Measurements from ENCODE around the gene FGF1.
A peak's percentile ranks its signal among the peaks of the same experiment; 100 is the strongest.

Gene FGF1

DNA sequence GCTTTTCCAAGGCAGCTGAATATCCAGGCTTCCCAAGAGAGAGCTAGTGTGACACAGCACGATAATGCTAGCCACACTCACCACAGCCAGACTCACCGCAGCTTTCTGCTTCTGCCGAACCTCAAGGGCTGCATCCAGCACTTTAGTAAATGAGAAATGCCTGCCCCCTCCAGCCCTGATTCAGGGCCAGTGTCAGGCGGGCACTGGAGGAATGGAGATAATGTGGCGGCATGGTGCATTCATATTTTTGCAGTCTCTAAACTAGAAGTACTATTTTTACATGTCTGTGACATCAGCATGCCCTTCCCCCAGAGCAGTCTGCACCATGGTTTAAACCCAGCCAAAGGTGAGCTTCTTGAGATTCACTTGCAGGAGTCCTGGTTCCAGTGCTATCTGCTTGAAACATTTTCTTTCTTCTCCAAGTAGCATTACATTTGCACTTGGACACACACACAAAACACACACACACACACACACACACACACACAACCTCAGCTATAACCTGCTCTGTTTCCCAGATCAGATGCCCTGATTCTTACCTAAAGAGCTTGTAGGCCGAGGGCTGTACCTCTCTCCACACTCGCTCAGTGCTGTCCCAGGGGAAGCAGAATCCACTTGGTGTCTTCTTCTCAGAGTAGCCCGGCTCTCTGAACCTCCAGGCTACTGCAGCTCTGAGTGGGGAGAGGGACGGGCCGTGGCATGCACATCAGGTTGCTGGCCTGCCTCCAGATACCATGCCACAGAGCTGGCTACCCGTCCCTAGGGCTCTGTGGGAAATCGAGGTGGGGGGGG, at the start of gene FGF1:
TSS of gene FGF1 (minus strand) at position 673 of the 792 bp plus-strand sequence. CDS start 71,963 bp downstream, outside the sequence.
- H3K9me3 Mint-ChIP-seq = no peaks in the 10 kb centered on the region
- no peaks in the 10 kb centered on the region for H3K4me1 Mint-ChIP-seq (ENCODE audit: low read depth)
- H3K4me3 Mint-ChIP-seq = no peak within 1 kb of the TSS
- no peaks in the 10 kb centered on the region for H3K36me3 Mint-ChIP-seq (ENCODE audit: low read depth)
- intact Hi-C loops (cut with micrococcal nuclease) = no loop called here
- no peak within 1 kb of the TSS for H3K27ac Mint-ChIP-seq
- peaks cover 8% of the 10 kb centered on the region for H3K27me3 Mint-ChIP-seq

DNA sequence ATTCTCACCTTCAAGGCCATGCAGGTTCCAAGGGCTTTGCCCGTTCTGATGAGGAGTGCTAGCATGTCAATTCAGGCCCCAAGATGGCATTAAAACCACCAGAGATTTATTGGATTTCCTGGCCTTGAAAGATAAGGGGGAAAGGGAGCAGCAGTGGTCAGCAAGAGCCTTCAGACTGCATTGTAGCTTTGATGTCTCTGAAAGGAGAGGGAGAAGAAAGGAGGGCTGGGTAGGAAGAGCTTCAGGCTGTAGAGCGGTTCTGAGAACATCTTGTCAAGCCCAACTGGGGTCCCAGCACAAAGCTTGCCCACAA, 41.8 kb upstream of the FGF1 start:
- no peaks in the 10 kb centered on the region for H3K9me3 Mint-ChIP-seq
- no peak overlapping the region for H3K4me3 Mint-ChIP-seq
- H3K27me3 Mint-ChIP-seq = no peaks in the 10 kb centered on the region
- H3K4me1 Mint-ChIP-seq (ENCODE audit: low read depth) = peaks cover 52% of the 10 kb centered on the region
- intact Hi-C loops (cut with micrococcal nuclease) = no loop called here
- H3K36me3 Mint-ChIP-seq (ENCODE audit: low read depth) = no peaks in the 10 kb centered on the region
- H3K27ac Mint-ChIP-seq = peak overlapping the region; percentile 86

DNA sequence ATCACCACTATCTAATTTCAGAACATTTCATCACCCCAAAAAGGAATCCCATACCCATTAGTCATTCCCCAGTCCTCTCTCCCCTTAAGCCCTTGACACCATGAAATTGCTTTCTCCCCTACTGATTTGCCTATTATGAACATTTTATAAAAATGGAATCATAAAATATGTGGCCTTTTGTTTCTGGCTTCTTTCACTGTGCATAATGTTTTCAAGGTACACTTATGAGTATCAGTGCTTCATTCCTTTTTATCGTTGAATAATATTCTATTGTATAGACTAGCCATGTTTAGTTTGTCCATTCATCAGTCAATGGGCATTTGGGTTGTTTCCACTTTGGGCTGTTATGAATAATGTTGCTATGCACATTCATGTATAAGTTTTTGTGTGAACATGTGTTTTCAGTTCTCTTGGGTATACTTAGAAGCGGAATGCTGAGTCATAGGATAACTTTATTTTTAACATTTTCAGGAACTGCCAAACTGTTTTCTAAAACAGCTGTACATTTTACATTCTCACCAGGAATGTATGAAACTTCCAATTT, 40.4 kb upstream of the FGF1 start:
- no peak overlapping the region for H3K4me3 Mint-ChIP-seq
- H3K4me1 Mint-ChIP-seq (ENCODE audit: low read depth) = peaks cover 48% of the 10 kb centered on the region
- peak overlapping the region; percentile 86 for H3K27ac Mint-ChIP-seq

DNA sequence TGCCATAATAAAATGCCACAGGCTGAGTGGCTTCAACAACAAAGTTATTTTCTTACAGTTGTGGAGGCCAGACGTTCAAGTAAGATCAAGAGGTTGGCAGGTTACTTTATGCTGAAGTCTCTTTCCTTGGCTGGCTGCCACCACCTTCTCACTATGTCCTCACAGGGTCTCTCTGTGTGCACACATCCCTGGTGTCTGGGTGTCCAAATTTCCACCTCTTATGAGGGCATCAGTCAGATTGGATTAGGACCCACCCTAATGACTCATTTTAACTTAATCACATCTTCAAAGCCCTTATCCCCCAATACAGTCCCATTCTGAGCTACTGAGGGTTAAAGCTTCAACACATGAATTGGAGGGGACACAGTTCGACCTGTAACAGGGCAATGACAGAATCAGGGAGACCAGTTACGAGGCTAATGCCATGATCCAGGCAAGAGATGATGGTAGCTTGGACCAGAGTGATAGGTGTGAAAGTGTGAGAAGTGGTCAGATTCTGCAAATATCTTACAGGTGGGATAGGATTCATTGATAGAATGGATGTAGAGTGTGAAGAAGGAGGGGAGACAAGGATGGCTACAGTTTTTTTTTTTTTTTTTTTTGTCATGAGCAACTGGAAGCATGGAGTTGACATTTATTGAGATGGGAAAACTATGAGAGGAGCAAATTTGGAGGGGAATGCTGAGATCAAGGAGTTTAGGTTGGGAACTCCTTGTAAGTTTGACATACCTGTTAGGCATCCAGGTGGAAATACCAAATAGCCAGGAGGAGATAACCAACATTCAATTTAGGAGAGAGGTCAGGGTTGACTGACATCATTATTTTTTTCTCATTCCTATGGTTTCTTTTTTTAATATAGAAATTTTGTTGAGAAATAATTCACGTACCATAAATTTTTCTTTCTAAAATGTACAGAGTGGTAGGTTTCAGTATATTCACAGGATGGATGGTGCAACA, 39.6 kb upstream of the FGF1 start:
- Mint-ChIP-seq H3K9me3 (no peaks in the 10 kb centered on the region), H3K4me3 (no peak overlapping the region), H3K36me3 (ENCODE audit: low read depth) (no peaks in the 10 kb centered on the region), H3K27ac (peak overlapping the region; percentile 86), H3K4me1 (ENCODE audit: low read depth) (peaks cover 48% of the 10 kb centered on the region), H3K27me3 (no peaks in the 10 kb centered on the region)
- intact Hi-C loops (cut with micrococcal nuclease) = no loop called here

More for the DNA sequence above, 40.4 kb upstream of the FGF1 start:
- Mint-ChIP-seq H3K36me3 (ENCODE audit: low read depth) (no peaks in the 10 kb centered on the region), H3K27me3 (no peaks in the 10 kb centered on the region), H3K9me3 (no peaks in the 10 kb centered on the region)
- intact Hi-C loops (cut with micrococcal nuclease) = no loop called here

DNA sequence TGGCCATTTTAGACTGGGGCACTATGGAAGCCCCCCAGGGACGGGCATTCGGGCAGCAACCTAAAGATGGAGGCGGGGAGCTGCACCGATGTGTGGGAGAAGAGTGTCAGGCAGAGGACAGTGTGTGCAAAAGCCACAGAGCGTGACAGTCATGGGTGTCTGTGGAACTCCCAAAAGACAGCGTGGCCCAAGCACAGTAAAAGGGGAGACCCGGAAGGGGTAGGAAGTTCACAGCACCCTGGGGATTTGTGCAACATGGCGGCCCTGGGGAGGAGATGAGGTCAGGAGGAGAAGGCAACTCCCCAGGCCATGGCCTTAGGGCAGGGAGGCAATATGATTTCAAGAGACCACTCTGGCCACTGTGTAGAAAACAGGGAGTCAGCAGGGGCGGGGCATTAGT, 38.9 kb upstream of the FGF1 start:
- intact Hi-C loops (cut with micrococcal nuclease) = loop anchor here (5.0 kb wide), 1 partner anchor 32 kb away; no protein-coding TSS in a partner anchor
- Mint-ChIP-seq H3K36me3 (ENCODE audit: low read depth) (no peaks in the 10 kb centered on the region), H3K27ac (peak overlapping the region; percentile 86), H3K9me3 (no peaks in the 10 kb centered on the region), H3K4me3 (no peak overlapping the region), H3K27me3 (no peaks in the 10 kb centered on the region), H3K4me1 (ENCODE audit: low read depth) (peaks cover 48% of the 10 kb centered on the region)

DNA sequence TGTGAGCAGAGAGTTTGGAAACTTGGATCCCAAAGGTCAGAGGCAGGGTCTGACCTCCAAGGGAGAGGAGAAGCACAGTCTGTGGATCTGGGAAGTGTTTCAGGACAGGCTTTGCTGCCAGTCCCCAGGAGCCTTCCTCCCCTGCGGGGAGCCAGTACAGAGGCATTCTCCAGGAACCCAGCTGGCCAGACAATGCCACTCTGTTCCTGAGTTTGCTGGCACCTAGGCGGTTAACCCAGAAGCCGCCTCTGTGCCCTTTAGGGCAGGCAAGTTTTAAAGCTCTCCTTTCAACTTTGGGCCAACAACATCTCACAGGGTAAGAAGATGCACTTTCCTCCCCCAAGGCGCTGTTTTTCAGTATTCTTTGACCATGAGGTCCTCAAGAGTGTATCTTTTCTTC, 37.0 kb upstream of the FGF1 start:
- Mint-ChIP-seq H3K4me1 (ENCODE audit: low read depth) (peaks cover 40% of the 10 kb centered on the region), H3K4me3 (no peak overlapping the region), H3K27me3 (no peaks in the 10 kb centered on the region), H3K27ac (peak overlapping the region; percentile 55), H3K36me3 (ENCODE audit: low read depth) (no peaks in the 10 kb centered on the region), H3K9me3 (no peaks in the 10 kb centered on the region)
- intact Hi-C loops (cut with micrococcal nuclease) = loop anchor here (5.0 kb wide), 1 partner anchor 34 kb away; no protein-coding TSS in a partner anchor

DNA sequence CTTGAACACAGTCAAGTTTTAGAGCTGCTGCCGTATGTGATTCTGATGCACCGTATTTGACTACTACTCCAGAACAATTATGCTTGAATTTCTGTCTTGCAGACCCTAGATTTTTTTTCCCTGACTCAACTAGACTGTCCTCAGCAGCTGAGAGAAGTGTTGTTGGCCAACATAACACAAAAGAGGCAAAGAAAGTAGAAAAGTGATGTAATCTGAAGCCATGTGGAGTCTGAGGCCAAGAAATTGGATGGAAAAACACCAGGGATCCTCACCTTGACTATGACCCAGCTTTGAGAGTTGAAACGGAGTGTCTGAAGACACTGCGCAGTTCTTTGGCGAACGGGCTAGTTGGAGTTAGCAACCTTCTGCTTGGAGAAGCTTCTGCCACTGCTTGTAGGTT, 36.3 kb upstream of the FGF1 start:
- H3K27ac Mint-ChIP-seq = no peak overlapping the region
- H3K36me3 Mint-ChIP-seq (ENCODE audit: low read depth) = no peaks in the 10 kb centered on the region
- no peaks in the 10 kb centered on the region for H3K9me3 Mint-ChIP-seq
- H3K27me3 Mint-ChIP-seq = no peaks in the 10 kb centered on the region
- H3K4me1 Mint-ChIP-seq (ENCODE audit: low read depth) = peaks cover 41% of the 10 kb centered on the region
- H3K4me3 Mint-ChIP-seq = no peak overlapping the region
- intact Hi-C loops (cut with micrococcal nuclease) = loop anchor here (5.0 kb wide), 1 partner anchor 35 kb away; no protein-coding TSS in a partner anchor

DNA sequence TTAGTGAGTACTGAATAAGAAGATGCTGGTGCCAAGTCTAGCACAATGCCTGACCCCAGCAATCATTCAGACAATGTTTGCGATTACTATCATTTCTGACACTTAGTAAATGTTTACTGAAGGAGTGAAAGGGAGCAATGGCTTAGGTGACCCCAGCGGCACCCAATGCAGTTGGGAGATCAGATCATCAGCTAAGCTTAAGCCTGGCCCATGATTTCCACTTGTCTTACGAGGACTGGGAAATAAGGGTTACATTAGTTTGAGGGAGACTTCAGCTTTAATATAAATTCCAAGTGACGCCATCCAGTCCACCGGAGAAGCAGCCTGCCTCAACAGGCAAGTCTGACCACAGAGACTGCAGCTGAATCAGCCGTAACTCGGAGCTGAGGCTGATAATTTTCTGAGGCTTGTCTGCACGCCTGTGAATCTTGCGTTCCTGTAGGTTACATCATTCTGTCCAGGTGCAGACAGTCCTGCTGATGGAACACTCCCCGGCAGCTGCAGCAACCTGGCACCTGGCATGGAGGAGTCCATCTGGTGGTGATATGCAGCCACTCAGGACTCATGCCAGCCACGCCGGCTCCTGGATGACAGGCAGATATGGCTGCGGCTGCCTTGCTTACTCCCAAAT, 34.9 kb upstream of the FGF1 start:
- H3K4me1 Mint-ChIP-seq (ENCODE audit: low read depth) = peaks cover 32% of the 10 kb centered on the region
- H3K9me3 Mint-ChIP-seq = no peaks in the 10 kb centered on the region
- no peaks in the 10 kb centered on the region for H3K27me3 Mint-ChIP-seq
- no peaks in the 10 kb centered on the region for H3K36me3 Mint-ChIP-seq (ENCODE audit: low read depth)
- intact Hi-C loops (cut with micrococcal nuclease) = loop anchor here (5.0 kb wide), 1 partner anchor 37 kb away; no protein-coding TSS in a partner anchor
- H3K4me3 Mint-ChIP-seq = no peak overlapping the region
- H3K27ac Mint-ChIP-seq = peak overlapping the region; percentile 16

DNA sequence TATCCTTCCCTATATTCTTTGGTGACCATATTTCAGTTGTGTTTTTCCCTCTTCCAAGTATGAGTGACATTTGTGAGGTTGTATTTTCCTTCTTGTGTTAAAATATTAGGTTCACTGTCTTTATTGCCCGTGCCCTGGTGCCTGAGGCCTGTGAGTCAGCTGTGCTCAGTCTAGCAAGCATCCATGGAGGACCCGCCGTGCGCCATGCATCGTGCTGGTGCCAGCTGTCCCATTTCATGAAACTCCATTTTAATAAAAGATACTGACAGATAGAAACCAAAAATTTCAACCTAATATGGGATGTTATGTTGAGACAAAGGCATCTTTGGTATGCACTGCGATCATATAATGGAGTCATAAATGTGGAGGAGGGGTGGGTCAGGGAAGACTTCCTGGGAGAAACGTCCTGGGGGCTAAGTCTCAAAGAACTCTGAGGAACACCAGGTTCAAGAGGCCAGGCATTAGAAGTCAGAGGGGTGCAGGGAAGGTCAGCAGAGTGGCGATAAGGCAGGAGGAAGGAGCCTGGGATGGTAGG, 34.0 kb upstream of the FGF1 start:
- Mint-ChIP-seq H3K36me3 (ENCODE audit: low read depth) (no peaks in the 10 kb centered on the region), H3K27me3 (no peaks in the 10 kb centered on the region), H3K27ac (peak overlapping the region; percentile 16), H3K4me3 (no peak overlapping the region), H3K4me1 (ENCODE audit: low read depth) (peaks cover 23% of the 10 kb centered on the region), H3K9me3 (no peaks in the 10 kb centered on the region)
- intact Hi-C loops (cut with micrococcal nuclease) = loop anchor here (5.0 kb wide), 1 partner anchor 37 kb away; no protein-coding TSS in a partner anchor

DNA sequence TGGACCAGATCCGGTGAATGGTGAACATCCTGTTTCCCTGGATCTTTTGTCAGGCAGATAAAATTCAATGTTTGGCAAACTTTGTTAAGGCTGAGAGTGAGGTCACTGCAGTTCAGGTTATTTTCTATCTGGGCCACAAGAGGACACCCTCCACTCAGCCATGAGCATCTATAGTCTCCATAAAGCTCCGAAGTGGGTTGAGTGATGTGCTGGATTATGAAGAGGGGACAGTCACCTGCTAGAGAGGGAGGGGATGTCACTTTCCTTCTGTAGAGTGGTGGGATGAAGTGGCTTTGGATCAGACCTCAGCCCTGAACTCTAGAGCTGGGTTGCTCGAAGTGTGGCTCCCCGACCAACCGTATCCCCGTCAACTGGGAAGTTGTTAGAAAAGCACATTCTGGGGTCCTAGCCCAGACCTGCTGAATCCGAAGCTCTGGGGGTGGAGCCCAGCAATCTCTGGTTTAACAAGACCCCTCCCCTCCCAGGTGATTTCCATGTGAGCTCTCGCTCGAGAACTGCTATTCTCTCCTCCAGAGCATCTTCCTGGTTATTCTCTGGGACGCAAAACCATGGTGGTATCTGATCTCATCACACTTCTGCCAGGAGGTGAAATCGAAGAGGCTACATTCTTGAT, 31.8 kb upstream of the FGF1 start:
- intact Hi-C loops (cut with micrococcal nuclease) = loop anchor here (1.0 kb wide), 1 partner anchor 163 kb away; no protein-coding TSS in a partner anchor
- Mint-ChIP-seq H3K9me3 (no peaks in the 10 kb centered on the region), H3K4me3 (no peak overlapping the region), H3K27ac (peak overlapping the region; percentile 28), H3K36me3 (ENCODE audit: low read depth) (no peaks in the 10 kb centered on the region), H3K4me1 (ENCODE audit: low read depth) (peaks cover 23% of the 10 kb centered on the region), H3K27me3 (no peaks in the 10 kb centered on the region)

DNA sequence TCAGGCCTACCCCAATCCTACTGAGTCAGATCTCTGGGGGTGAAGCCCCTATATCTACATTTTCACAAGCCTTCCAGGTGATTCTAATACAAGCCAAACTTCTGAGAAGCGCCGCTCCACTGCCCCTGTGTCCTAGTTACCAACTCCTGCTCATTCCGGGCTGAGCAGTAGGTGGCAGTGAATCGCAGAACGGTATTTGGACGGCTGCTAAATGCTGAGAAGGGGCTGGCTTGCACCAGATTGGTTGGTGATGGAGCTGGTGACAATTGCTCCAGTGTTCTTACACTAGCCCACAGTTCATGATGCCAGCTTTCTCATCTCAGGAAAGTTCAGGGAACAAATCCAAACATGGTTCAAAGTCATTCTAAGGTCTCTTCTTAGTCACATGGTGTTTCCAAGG, 31.1 kb upstream of the FGF1 start:
- H3K4me3 Mint-ChIP-seq = no peak overlapping the region
- intact Hi-C loops (cut with micrococcal nuclease) = loop anchor here (1.0 kb wide), 1 partner anchor 163 kb away; no protein-coding TSS in a partner anchor

DNA sequence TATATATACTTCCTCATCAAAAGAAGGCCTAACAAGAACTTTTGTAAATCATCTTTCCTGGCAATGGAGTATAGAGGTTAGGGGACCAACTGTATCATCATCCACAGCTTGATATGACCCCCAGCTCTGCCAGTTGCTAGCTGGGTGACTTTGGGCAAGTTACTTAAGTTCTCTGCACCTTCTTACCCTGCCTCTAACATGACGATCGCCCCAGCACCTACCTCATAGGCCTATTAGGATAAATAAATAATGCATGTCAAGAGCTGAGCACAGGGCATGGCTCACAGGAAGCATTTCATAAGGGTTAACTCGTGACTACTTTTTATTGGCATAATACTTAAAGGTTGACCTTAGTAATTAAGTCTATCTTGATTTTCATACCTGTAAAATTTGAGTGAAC, 29.4 kb upstream of the FGF1 start:
- Mint-ChIP-seq H3K9me3 (peaks cover 17% of the 10 kb centered on the region), H3K4me1 (ENCODE audit: low read depth) (peaks cover 30% of the 10 kb centered on the region), H3K27me3 (peaks cover 3% of the 10 kb centered on the region), H3K4me3 (no peak overlapping the region), H3K27ac (no peak overlapping the region), H3K36me3 (ENCODE audit: low read depth) (no peaks in the 10 kb centered on the region)
- intact Hi-C loops (cut with micrococcal nuclease) = no loop called here

More for the DNA sequence above, 31.1 kb upstream of the FGF1 start:
- Mint-ChIP-seq H3K27ac (no peak overlapping the region), H3K27me3 (peaks cover 3% of the 10 kb centered on the region), H3K36me3 (ENCODE audit: low read depth) (no peaks in the 10 kb centered on the region), H3K9me3 (peaks cover 5% of the 10 kb centered on the region), H3K4me1 (ENCODE audit: low read depth) (peaks cover 30% of the 10 kb centered on the region)
